CD4-positive, alpha-beta T cell treated with Interleukin-15 for 1 hour (primary cell): ENCODE measurements around the gene LGALS9B.
"Not testable (repeated sequence)": the region's sequence is repeated elsewhere in the genome, so short reads cannot be mapped to it uniquely, and the experiment has no call there.

Experiments
- DNase-seq: peaks from one replicate; pipeline ENCODE4 v3.0.0-alpha.2; 2020

The LGALS9B gene

GRCh38 chr17:20466553-20466952 is 786 bp downstream of the LGALS9B start:
- DNase-seq, result not testable (repeated sequence)

DNA sequence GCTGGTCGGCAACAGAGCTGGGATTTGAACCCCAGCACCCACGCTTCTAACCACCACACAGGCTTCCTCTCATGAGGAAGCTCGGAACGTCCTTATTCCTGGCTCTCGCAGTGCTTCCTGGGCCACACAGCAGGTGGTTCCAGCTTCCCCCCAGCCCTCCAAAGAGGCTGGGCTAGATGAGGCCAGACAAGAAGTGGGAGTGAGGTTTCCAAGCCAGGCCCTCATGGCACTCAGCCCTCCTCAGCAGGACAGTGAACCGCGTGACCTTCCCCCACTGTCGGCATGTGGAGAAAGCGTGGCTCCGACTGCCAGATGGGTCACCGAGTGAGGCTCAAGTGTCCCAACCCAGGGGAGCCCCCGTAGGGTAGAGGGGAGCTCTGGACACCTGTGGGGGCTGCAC is 1.8 kb downstream of the LGALS9B start:
- not testable (repeated sequence) for DNase-seq

GRCh38 chr17:20464854-20465414 is 2.4 kb downstream of the LGALS9B start:
- not testable (repeated sequence) for DNase-seq

DNA sequence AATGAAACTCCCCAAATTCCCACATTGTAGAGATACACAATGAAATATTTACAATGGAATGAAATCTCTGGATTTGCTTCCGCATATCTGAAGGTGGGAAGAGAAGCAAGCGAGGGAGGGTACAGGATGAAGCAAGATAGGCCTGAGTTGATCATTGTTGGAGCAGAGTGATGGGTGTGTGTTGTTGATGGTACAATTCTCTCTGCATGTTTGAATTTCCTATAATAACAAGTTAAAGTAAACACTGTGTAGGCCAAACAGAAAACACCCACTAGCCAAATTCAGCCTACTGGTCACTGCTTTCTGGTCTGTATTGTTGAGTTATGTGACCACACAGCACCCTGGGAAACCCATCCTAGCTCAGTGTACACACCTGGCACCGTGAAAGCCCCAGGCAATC is 5.2 kb downstream of the LGALS9B start:
- not testable (repeated sequence) for DNase-seq

DNA sequence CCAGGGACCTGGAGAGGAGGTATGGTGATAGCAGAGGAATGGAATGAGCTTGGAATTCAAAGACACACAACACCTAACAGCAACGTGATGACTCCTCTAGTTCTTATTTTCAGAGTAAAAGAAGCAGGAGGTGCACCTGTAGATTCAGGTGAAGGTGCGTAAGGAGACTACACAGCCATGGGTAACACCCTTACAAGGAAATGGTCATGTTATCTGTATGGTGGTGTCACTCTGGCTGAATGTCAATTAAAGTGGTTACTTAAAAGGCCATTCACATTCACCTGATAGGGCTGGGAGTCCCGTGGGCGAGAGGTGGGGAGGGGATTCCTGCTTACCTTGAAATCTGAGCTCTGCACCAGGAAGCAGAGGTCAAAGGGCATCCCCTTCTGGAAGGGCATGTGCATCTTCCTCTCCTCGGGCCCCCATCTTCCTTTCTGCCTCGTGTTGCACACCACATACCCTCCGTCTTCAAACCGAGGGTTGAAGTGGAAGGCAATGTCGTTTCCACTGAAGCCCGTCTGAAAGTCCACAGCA is 9.4 kb downstream of the LGALS9B start:
- not testable (repeated sequence) for DNase-seq

GRCh38 chr17:20455106-20455505 is 12.2 kb downstream of the LGALS9B start:
- not testable (repeated sequence) for DNase-seq

GRCh38 chr17:20453820-20454434 is 13.4 kb downstream of the LGALS9B start:
- not testable (repeated sequence) for DNase-seq

- DNase-seq, result not testable (repeated sequence)
These were observed 16.5 kb downstream of the LGALS9B start for GRCh38 chr17:20450852-20451251.

GRCh38 chr17:20447534-20448321 is 19.6 kb downstream of the LGALS9B start:
- not testable (repeated sequence) for DNase-seq

DNA sequence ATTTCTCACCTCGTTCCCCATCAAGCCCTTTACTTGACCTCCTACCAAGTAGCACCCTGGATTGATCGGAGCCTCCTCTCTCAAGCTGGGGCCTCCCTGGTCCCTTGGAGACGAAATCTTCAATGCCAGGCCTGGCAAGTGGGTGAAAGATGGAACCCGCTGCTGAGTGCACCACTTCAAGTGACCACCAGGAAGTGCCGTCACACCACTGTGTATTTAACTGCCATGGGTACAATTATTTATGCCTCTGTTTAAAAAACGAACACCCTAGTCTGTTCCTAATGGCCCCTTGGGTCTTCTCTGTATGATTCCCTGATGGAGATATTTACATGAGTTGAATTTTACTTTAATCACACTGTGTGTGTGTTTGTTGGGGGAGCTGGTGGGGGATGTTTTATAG is 20.4 kb downstream of the LGALS9B start:
- DNase-seq, result not testable (repeated sequence)

- not testable (repeated sequence) for DNase-seq
These were observed 22.6 kb downstream of the LGALS9B start for GRCh38 chr17:20444581-20445236.

DNA sequence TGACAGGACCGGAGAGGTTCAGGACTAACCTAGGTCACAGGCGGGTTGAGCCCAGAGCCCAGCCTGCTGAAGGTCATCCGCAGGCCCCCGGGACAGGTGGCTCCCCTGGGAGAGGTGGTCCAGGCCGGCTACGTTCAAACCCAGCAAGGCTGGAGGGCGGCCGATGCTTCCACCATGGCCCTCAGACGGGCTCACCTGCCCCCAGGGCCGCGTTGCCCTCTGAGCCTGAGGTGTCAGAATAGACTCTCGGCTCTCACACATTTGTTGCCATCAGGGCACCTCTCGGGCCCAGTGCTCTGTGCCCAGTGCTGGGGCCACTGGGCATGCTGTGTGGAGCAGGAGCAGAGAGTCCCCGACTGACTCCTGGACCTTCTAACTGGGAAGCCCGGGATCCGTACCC is 23.2 kb downstream of the LGALS9B start:
- not testable (repeated sequence) for DNase-seq

DNA sequence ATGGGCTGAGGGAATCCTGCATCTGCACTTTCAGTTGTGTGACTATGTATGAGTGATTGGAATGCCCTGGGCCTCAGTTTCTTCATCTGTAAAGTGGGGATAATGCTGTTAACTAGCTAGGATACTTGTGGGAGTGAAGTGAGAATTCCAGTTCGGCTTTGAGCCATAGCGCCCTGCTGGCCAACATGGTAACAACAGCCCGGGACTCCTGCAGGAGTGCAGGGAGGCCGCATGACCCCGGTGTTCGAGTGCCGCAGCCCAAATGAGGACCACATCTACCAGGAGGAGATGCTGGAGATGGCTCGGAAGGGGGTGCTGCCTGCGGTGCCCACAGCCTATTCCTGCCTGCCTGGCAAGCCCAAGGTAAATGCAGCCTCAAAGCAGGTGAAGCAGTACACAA is 23.7 kb downstream of the LGALS9B start:
- DNase-seq, result not testable (repeated sequence)

DNA sequence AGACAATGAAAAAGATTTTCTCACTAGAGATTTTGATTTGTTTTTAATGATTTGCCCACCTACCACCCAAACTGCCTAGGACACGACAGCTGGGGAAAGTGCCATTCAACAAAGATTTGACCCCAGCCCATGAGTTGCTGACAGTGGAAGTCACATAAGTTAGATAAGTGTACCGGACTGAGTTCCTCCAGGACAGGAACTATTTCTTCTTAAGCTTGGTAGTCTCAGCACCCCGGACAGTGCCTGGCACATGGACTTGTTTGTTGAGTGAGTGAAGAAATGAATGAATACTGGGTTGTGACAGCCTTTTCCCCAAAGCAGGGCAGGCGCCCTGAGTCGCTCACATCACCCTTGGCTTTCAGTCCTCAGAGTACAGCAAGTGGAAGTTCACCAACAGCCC is 26.7 kb downstream of the LGALS9B start:
- not testable (repeated sequence) for DNase-seq

GRCh38 chr17:20435166-20435565 is 32.2 kb downstream of the LGALS9B start:
- DNase-seq, result not testable (repeated sequence)

DNA sequence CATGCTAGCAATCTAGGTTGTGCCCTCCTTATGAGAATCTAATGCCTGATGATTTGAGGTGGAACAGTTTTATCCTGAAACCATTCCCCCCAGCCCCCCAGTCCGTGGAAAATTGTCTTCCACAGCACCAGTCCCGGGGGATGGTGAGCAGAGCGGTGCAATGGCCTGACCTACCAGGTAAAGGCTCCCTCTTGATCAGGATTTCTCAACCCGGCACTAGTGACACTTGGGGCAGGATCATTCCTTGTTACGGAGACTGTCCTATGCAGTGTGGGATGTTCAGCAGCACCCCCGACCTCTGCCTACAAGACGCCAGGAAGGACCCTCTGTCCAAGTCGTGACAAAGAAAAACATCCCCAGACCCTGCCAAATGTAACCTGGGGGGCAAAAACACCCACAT is 34.0 kb downstream of the LGALS9B start:
- not testable (repeated sequence) for DNase-seq

GRCh38 chr17:20427264-20427663 is 40.1 kb downstream of the LGALS9B start:
- not testable (repeated sequence) for DNase-seq

DNA sequence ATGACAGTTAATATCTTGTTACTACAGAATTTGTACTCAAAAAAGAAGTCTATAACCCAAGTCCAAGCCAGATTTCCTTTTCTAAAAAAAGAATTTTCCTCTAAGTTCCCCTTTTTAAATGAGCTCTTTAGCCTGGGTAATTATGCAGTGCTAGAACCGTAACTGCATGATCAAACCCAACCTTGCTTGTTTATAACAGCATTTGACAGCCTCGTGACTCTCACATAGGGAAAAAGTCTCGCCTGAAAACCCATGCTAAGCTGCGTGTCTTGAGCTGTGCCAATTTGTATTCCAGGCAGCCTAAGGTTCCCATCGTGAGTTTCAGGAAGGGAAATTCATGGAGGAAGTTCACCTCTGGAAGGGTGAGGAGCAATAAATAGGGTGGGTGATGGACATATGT is 44.5 kb downstream of the LGALS9B start:
- DNase-seq, result not testable (repeated sequence)

- DNase-seq, result not testable (repeated sequence)
These were observed 48.5 kb downstream of the LGALS9B start for GRCh38 chr17:20418838-20419237.

DNA sequence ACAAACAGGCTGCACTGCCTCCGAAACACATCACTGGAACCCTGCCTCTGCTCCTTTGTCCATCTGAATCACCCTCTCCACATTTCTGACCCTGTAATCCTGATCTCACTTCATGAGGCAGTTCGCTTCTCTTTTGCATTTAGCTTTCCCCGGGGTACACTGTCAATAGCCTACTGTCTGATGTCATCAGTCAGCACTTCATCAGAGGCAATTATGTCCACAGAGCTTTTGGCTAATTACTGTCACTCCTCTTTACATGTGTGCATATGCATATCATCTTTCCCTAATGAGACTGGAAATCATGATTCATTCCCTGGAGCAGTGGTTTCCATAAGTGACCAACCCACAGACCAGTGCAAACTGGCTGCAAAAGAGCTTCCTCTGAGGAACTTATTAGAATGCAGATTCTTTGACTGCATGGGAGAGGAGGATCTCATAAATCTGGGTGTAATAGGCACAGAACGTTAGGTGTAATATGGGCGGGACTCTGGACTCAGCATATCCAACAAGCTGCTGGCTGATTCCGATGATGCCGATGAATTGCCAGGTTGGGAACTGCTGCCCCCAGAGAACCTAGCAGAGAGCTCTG is 49.8 kb downstream of the LGALS9B start:
- not testable (repeated sequence) for DNase-seq

- DNase-seq, result not testable (repeated sequence)
These were observed 50.9 kb downstream of the LGALS9B start for GRCh38 chr17:20416381-20416911.

DNA sequence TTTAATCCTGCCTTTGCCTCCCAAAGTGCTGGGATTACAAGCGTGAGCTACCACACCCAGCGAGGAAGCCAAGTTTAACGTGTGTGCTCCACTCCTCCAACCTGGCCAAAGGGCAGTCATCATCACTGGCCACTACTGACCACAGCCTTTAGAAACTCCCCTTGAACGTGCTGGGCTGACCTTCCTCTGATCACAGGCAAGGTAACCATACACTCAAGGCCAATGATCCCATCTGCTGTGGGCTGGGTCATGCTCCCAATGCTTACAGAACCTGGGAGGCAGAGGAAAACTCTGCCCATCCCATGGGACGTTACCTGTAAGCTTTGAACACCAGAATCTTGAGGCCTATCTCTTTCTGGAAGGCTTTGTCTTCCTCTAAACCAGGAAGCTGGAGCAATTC is 51.9 kb downstream of the LGALS9B start:
- not testable (repeated sequence) for DNase-seq
